Ammon's horn (tissue), 1 donor: ENCODE data around the gene TTC39C.

ENCODE experiments used
- DNase-seq: peaks from one replicate; pipeline ENCODE4 v3.0.0-alpha.2; 2016; ENCODE audit warnings: low spot score

TTC39C gene

GRCh38 chr18:23992089-23992940, 22.2 kb upstream of the TTC39C start:
- DNase-seq = peak; percentile 64

- DNase-seq = no peak
Observed at GRCh38 chr18:23992941-23993280, 21.6 kb upstream of the TTC39C start.

- peak; percentile 32 for DNase-seq
Observed at GRCh38 chr18:23994361-23994902, 20.1 kb upstream of the TTC39C start.

GRCh38 chr18:23995180-23995579, 19.4 kb upstream of the TTC39C start:
- DNase-seq = no peak

- no peak for DNase-seq
Observed at GRCh38 chr18:23998018-23998417, 16.5 kb upstream of the TTC39C start.

DNA sequence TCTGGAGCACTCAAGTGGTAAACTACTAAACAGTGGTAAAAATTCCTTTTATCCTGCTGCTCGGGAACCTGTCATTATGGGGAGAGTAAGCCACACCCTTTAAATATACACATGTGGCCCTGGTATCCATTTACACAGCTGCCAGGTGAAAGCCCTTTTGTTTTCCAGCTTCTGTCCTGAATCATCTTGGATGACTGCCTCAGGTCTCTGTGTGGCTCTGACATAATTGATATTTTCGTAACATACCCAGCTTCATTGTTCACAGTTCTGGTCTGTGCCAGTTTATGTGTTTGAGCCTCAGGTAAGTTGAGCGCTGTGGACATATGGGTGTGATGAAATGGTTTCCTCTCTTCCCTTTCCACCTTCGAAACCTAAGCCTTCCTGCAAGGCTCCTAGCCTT, 15.7 kb upstream of the TTC39C start:
- DNase-seq = no peak

GRCh38 chr18:24000613-24001490, 13.7 kb upstream of the TTC39C start:
- no peak for DNase-seq

DNA sequence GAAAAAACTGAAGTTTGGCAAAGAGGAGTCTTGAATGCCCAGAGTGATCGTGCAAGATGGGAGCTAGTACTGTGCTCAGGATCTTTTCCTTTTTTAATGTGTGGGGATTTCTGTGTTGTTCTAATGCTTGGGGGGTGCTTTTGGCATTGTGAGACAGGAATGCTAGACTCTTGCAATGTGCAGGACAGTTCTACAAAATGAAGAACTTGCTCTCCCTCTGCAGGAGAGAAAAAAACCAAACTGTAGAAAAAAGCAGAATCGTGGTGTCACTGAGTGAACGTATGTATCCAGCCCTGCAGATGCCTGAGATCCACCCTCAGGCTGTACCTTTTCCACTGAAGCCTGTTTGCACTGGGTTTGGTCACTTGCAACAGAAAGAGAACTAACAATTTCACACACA, 12.1 kb upstream of the TTC39C start:
- DNase-seq = no peak

DNA sequence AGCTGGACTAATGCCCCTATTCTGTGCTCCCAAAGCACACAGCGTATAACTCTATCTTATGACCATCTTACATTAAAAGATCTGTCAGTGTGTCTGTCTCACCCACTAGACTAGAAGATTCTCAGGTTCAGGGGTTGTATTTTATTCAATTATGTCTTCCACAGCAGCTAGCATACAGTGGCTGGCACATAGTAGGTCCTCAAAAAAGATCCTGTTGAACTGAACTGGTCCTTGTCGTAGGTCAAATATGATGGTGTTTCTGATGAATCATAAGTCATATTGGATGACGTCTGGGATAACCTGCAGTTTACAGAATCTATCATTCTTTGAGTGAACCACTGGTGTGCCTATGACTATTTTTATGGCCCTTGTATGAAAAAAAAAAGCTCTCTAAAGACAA, 11.3 kb upstream of the TTC39C start:
- DNase-seq = no peak

DNA sequence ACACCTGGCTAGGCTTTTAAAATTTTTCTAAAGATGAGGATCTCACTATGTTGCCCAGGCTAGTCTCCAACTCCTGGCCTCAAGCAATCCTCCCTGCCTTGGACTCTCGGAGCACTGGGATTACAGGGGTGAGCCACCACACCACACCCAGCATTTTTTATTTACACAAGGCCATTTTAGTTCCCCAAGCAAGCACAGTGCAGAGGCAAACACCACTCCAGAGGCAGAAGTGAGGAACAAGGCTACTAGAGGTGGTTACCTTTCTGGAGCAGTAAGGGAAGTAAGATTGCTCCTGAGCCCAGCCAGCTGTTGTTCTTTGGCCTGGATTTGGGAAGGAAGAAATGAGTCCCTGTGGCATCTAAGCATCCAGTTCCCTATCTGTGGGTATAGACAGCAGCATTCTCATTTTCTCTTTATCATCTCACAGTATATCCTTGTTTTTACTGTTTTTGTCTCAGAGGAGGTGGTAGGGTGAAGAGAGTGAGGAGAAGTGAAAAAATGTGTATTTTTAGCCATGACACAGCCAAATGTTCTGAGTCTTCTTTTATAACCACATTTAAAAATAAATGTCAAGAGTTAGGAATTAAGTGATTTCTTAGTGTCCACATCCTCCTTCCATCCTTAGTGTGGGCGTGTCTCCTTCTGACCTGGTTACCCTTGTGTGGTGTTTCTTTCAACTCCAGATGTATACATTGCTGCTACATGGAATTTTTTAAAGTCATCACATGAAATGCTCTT, 10.5 kb upstream of the TTC39C start:
- DNase-seq = no peak

GRCh38 chr18:24006712-24007313, 7.7 kb upstream of the TTC39C start:
- no peak for DNase-seq

- no peak for DNase-seq
Observed at GRCh38 chr18:24009246-24009645, 5.3 kb upstream of the TTC39C start.

DNA sequence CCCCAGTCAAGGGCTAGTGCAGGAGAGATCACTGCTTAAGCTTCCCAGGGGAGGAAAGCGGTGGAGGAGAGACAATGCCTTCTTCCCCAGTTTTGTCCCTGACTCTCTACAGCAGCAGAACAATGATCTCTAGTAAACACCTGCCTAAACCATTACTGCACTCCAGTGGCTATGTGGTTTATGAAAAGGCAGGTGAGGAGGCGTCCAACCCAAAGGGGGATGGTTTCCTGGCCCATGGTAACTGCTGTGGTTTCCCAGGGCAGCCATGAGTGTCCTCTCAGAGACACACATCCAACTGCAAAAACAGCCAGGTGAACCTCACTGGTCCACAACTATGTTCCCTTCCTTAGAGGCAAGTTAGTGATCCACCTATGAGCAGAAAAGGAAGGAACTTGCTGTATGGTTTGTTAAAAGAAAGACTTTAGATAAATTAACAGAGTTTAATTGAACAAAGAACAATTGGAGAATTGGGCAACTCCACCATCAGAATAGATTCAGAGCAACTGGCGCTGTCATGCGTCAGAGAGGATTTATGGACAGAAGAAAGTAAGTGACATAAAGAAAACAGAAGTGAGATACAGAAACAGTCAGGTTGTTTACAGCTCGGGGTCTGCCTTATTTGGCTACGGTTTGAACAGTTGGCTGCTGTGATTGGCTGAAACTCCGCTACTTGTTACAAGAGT, 4.8 kb upstream of the TTC39C start:
- no peak for DNase-seq

DNA sequence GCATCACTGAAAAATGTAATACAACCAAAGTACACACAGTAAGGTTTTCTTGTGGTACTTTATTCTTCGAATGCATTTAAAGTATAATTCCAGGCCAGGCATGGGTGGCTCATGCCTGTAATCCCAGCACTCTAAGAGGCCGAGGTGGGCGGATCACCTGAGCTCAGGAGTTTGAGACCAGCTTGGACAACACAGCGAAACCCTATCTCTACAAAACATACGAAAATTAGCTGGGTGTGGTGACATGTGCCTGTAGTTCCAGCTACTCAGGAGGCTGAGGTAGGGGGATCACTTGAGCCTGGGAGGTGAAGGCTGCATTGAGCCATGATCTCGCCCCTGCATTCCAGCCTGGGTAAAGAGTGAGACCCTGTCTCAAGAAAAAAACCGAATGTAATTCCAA, 3.9 kb upstream of the TTC39C start:
- no peak for DNase-seq

DNA sequence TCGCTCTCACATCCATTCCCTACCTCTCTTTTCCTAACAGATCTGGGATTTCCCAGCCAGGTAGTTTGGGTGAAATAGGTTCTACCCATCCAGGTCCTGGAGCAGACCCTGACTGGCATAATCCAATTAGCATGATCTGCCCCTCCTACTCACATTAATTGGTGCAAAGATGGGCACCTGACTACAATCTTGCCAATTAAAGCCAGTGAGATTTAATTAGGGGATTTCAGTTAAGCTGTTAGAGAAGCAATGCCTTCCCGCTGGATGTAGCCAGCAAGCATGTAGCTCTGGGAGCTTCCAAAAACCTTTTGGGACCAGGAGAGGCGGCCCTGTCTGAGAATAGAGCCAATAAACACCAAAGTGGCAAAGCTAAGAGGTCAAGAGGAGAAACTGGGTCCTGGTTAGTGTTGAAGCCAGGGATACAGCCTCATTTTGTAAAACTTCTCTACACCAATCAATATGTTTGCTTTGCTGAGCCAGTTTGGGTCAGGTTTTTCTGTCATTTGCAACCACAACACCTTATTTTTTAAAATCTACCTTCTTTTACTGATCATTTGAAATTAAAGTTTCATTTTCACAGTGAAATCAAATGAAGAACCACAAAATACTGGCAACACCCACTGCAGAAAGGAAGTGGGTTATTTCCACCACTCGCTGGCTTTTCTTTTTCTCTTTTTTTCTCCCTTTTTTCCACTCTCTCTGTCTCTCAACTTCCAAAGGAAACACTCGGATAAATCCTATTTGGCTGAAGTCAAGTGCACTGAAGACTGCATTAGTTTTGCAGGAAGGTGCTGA, 3.2 kb upstream of the TTC39C start:
- no peak for DNase-seq

DNA sequence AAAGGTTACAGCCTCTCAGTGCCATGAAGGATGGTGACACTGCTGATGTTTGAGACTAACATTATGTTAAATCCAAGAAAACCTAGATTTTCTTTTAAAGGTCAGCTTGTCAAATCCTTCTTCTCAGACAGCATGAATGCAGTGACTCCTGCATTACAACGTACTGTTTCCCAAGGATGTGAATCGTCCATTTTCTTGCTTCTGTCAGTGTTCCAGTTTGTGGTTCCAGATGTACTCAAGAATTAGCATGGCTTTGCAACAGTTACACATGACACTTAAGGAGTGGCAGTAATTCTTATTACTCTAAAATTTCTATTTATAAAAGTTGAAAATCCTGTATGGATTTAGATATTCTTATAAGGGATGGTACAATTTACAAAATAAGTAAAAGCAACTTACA, 1.5 kb upstream of the TTC39C start:
- DNase-seq = no peak

- peak; percentile 48 for DNase-seq
Observed at GRCh38 chr18:24014986-24015638, 558 bp downstream of the TTC39C start.

DNA sequence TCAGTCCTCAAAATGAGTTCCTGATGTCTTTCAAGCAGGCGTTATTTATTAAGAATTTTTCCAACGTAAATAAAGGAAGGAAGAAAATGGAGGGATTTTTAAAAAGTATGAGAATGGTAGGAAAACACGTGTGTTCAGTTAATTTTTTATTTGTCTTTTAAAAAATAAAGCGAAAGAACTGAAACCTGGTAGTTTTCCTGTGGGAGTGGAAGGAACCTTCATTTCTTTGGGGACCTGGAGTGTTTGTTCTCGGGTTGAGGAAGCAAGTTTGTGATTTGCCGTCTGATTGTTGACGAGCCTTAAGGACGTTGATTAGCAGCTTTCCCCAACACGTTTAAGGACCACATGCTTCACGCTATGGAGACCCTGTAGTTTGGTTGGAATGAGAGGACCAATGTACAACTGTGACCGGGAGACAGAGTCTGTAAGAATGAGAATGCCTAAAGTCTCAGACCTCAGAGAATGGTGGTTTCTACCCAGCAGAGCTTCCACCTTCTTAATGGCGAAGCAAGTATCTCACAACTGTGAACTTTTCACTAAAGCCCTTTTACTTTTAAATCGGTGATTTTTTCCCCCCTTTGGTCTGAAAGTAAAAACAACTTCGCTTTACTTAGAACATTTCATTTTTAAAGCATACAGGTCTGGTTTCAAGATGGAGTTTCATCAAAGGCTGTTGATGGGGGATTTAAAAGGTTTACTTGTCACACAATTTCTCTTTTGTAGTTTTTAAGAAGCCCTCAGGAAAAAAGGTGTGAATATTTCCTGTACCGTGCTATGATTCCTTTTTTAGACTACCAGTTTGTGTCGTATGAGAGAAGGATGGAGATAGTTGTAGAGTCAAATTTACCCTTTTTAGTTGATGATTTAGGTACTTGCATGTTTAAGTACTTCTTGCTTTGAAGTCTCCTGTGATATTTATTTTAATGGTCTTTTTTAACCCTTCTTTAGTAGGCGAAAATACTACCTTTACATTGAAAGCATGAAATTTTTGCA, 1.4 kb downstream of the TTC39C start:
- peak; percentile 19 for DNase-seq

DNA sequence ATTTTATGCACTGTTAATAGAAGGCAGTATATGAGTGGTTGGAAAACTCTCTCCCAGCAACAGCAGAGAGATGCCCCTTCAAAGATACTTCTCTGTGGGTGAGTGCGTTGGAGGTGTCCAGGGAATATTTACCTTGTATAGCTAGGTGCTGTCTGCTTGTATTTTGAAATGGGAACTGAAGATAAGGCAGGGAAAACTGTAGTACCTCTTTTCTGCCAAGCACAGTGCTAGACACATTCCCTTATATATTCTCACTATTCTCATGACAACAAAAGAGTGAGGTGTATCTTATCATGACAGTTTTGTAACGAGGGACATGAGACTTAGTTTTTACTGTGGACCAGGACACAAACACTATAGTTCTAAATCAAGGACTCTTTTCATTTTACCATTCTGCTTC, 2.1 kb downstream of the TTC39C start:
- DNase-seq = peak; percentile 19
